Osteoblast (primary cell): ENCODE data around the gene RDH8. TPM values are rescaled to one million over a fixed set of nuclear protein-coding genes. Genes with fewer than 3 reads are reported as not detected.
A peak's percentile ranks its signal among the peaks of the same experiment; 100 is the strongest.

Experiments used
- DNase-seq: peaks from one replicate; pipeline ENCODE4 v3.0.0; 2011; ENCODE audit warnings: low spot score, mixed read lengths; ENCODE audit not compliant: insufficient read length; ENCODE audit errors: missing footprints
- H2AFZ ChIP-seq: 2 replicates; pipeline ENCODE4 v1.6.0; 2011; ENCODE audit warnings: mild to moderate bottlenecking, low read length
- H3K27ac ChIP-seq: 2 replicates; pipeline ENCODE4 v1.5.1; 2011; ENCODE audit warnings: mild to moderate bottlenecking, low read depth, low read length, moderate library complexity
- H3K27me3 ChIP-seq: 2 replicates; pipeline ENCODE4 v1.6.0; 2012; ENCODE audit warnings: mild to moderate bottlenecking, control low read depth, inconsistent platforms, low read length, moderate library complexity; ENCODE audit not compliant: insufficient read depth
- H3K36me3 ChIP-seq: 2 replicates; pipeline ENCODE4 v1.5.1; 2011; ENCODE audit warnings: mild to moderate bottlenecking, low read length, control low read depth, moderate library complexity; ENCODE audit not compliant: insufficient read depth
- H3K4me1 ChIP-seq: 2 replicates; pipeline ENCODE4 v1.5.1; 2011; ENCODE audit warnings: mild to moderate bottlenecking, low read length, control low read depth, moderate library complexity; ENCODE audit not compliant: insufficient read depth
- H3K4me2 ChIP-seq: 2 replicates; pipeline ENCODE4 v1.6.0; 2011; ENCODE audit warnings: mild to moderate bottlenecking, low read length; ENCODE audit not compliant: insufficient read depth
- H3K4me3 ChIP-seq: fragments of 200-600 bp; sonication (generic); 3 replicates; pipeline ENCODE4 v1.5.1; 2012; ENCODE audit warnings: mild to moderate bottlenecking, low read length, inconsistent platforms; ENCODE audit not compliant: insufficient read depth
- H3K79me2 ChIP-seq: 2 replicates; pipeline ENCODE4 v1.6.0; 2012; ENCODE audit warnings: mild to moderate bottlenecking, low read length, control low read depth, inconsistent platforms; ENCODE audit not compliant: insufficient read depth
- H3K9me3 ChIP-seq: 2 replicates; pipeline ENCODE4 v1.5.1; 2011; ENCODE audit warnings: low read depth, low read length, control low read depth
- H4K20me1 ChIP-seq: 2 replicates; pipeline ENCODE4 v1.6.0; 2012; ENCODE audit warnings: mild to moderate bottlenecking, low read length, control low read depth; ENCODE audit not compliant: insufficient read depth
- total RNA-seq: library from RNA; depleted of rRNA; stranded (reverse); fragments of >200 nt; gene quantifications from 2 replicates; pipeline ENCODE4 v1.2.3, GENCODE V29; 2012
- TF ChIP-seq, protein P1 (sequence below): IDR thresholded peaks from 2 replicates; pipeline ENCODE4 v1.5.1; 2011; ENCODE audit warnings: mild to moderate bottlenecking, low read depth, low read length, moderate library complexity; ENCODE audit errors: extremely low read depth

The RDH8 gene
- not detected in 2 replicates for total RNA-seq

DNA sequence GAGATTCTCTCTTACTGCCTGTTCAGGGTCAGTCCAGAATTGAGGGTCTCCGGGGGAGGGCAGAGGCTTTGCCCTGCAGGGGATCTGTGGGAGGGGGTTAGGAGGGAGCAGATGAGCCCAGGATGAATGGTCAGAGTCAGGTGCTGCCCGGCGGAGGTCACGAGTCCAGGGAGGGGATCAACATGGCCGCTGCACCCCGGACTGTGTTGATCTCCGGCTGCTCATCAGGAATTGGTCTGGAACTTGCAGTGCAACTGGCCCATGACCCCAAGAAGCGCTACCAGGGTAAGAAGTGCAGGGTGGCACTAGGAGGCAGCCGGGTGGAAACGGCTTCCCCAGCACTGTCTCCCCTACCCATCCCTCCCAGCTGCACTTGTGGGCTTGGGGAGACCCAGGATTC lies at the start of gene RDH8:
RDH8 (plus strand) TSS at position 168 of the 400 bp plus-strand sequence; CDS start at position 183, 15 bp downstream.
- no peaks in the 10 kb centered on the region for H4K20me1 ChIP-seq
- no peak within 1 kb of the TSS for H2AFZ ChIP-seq
- no peaks in the 10 kb centered on the region for H3K9me3 ChIP-seq
- no peaks in the 10 kb centered on the region for H3K36me3 ChIP-seq
- DNase-seq = no peak
- TF ChIP-seq, protein P1, sequence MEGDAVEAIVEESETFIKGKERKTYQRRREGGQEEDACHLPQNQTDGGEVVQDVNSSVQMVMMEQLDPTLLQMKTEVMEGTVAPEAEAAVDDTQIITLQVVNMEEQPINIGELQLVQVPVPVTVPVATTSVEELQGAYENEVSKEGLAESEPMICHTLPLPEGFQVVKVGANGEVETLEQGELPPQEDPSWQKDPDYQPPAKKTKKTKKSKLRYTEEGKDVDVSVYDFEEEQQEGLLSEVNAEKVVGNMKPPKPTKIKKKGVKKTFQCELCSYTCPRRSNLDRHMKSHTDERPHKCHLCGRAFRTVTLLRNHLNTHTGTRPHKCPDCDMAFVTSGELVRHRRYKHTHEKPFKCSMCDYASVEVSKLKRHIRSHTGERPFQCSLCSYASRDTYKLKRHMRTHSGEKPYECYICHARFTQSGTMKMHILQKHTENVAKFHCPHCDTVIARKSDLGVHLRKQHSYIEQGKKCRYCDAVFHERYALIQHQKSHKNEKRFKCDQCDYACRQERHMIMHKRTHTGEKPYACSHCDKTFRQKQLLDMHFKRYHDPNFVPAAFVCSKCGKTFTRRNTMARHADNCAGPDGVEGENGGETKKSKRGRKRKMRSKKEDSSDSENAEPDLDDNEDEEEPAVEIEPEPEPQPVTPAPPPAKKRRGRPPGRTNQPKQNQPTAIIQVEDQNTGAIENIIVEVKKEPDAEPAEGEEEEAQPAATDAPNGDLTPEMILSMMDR = no peak
- no peak within 1 kb of the TSS for H3K27ac ChIP-seq
- H3K79me2 ChIP-seq = no peaks in the 10 kb centered on the region
- H3K4me3 ChIP-seq = no peak within 1 kb of the TSS
- H3K4me1 ChIP-seq = peaks cover 17% of the 10 kb centered on the region
- no peak within 1 kb of the TSS for H3K4me2 ChIP-seq
- peaks cover 25% of the 10 kb centered on the region for H3K27me3 ChIP-seq

GRCh38 chr19:9966024-9966423 lies 47.3 kb upstream of the RDH8 start:
- Histone ChIP-seq H4K20me1 (no peaks in the 10 kb centered on the region), H3K9me3 (no peaks in the 10 kb centered on the region), H2AFZ (no peak overlapping the region), H3K4me1 (no peaks in the 10 kb centered on the region), H3K36me3 (no peaks in the 10 kb centered on the region), H3K79me2 (no peaks in the 10 kb centered on the region), H3K27ac (no peak overlapping the region), H3K4me2 (no peak overlapping the region), H3K27me3 (no peaks in the 10 kb centered on the region), H3K4me3 (no peak overlapping the region)
- DNase-seq = peak; percentile 37
- TF ChIP-seq, protein P1 = no peak

- TF ChIP-seq, protein P1 = no peak
- H4K20me1 ChIP-seq = no peaks in the 10 kb centered on the region
- no peaks in the 10 kb centered on the region for H3K27me3 ChIP-seq
- H3K4me3 ChIP-seq = no peak overlapping the region
- H3K4me1 ChIP-seq = no peaks in the 10 kb centered on the region
- DNase-seq = no peak
- H3K79me2 ChIP-seq = no peaks in the 10 kb centered on the region
- no peak overlapping the region for H3K4me2 ChIP-seq
- H2AFZ ChIP-seq = no peak overlapping the region
- H3K9me3 ChIP-seq = no peaks in the 10 kb centered on the region
- no peaks in the 10 kb centered on the region for H3K36me3 ChIP-seq
- no peak overlapping the region for H3K27ac ChIP-seq
Measured at GRCh38 chr19:9966448-9966847, 46.8 kb upstream of the RDH8 start.

DNA sequence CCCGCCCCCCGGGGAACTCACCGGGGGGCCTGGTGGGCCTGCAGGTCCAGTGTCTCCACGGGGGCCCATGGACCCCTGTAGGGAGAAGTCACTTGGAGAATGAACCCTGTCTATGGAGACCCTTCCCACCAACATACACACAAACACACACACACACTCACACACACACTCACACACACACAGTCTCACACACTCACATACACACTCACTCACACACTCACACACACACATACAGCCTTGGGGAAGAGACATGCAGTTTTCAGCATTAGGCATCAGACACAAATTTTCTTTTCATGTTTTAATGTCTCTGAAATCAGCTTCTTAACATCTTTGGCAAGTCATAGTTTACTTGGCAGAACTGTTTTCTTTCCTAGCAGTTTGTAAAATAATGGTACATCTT lies 46.0 kb upstream of the RDH8 start:
- Histone ChIP-seq H3K36me3 (no peaks in the 10 kb centered on the region), H3K79me2 (no peaks in the 10 kb centered on the region), H3K9me3 (no peaks in the 10 kb centered on the region), H3K27me3 (no peaks in the 10 kb centered on the region), H2AFZ (no peak overlapping the region), H3K27ac (no peak overlapping the region), H4K20me1 (no peaks in the 10 kb centered on the region), H3K4me3 (no peak overlapping the region), H3K4me1 (no peaks in the 10 kb centered on the region), H3K4me2 (no peak overlapping the region)
- TF ChIP-seq, protein P1 = no peak
- DNase-seq = no peak
